Lower lobe of right lung (tissue), 2 donors: ENCODE data around the gene GOLM1. TPM values are rescaled to one million over a fixed set of nuclear protein-coding genes. Genes with fewer than 3 reads are reported as not detected.

ENCODE experiments used
- ATAC-seq, 2 donors: fragments of 200-7000 bp; cut with Tn5 transposase; one replicate each; pipeline ENCODE4 v1.9.1; 2020 to 2022; ENCODE audit warnings: mild to moderate bottlenecking in 2 of 2, moderate library complexity in 2 of 2
- DNase-seq: peaks from one replicate; pipeline ENCODE4 v3.0.0-alpha.2; 2020
- H3K27ac ChIP-seq: fragments of 200-600 bp; one replicate; pipeline ENCODE4 v1.8.0; 2022
- H3K27me3 ChIP-seq: fragments of 200-600 bp; one replicate; pipeline ENCODE4 v1.8.0; 2022; ENCODE audit warnings: low read depth
- H3K36me3 ChIP-seq: fragments of 200-600 bp; one replicate; pipeline ENCODE4 v1.8.0; 2022; ENCODE audit warnings: mild to moderate bottlenecking
- H3K4me1 ChIP-seq: fragments of 200-600 bp; one replicate; pipeline ENCODE4 v1.8.0; 2022
- H3K4me3 ChIP-seq: fragments of 200-600 bp; one replicate; pipeline ENCODE4 v1.8.0; 2022; ENCODE audit warnings: mild to moderate bottlenecking
- H3K9me3 ChIP-seq: fragments of 200-600 bp; one replicate; pipeline ENCODE4 v1.8.0; 2022
- CTCF ChIP-seq: fragments of 200-600 bp; IDR thresholded peaks from one replicate; pipeline ENCODE4 v1.8.0; 2022; ENCODE audit warnings: antibody characterized with exemption, mild to moderate bottlenecking
- intact Hi-C: fragments of 100-400 bp; cut with DNase I; formaldehyde crosslinking; loops from one replicate; pipeline ENCODE4 v1.11.0; 2022
- total RNA-seq: library from RNA; stranded (reverse); fragmentation: NEBNext Ultra II Directional; extraction: Animal tissue kit (Norgen Biotek cat#: 25700); gene quantifications from one replicate; pipeline ENCODE4 v1.2.1, GENCODE V29; 2021
- donor health status: DM: no; HTN: yes; CAD: no; lungs with severe emphysema.

Gene GOLM1
- total RNA-seq, 1 donor from 2014 or later: 16.7 TPM

DNA sequence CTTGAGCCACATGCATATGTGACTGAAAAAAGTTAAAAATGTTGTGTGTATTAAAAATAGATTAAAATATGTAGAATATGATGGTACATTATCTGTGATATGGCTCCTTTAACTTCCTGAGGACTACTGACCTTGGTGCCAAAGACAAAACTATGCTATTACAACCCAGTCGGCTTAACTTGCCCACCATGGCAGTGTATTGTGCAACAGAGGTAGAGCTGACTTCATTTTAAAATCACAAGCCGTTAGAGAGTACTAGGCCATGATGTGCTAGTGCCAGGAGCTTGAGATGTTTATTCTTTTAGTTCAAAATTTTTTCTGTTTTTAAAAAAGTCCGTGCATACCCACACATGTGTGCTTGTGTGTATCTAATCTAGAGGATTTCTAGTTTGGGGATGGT lies 112.1 kb downstream of the GOLM1 start:
- peaks cover 38% of the 10 kb centered on the region for H3K36me3 ChIP-seq
- TF ChIP-seq CTCF: no peak
- DNase-seq: no peak
- H3K27me3 ChIP-seq: no peaks in the 10 kb centered on the region
- H3K4me3 ChIP-seq: no peak overlapping the region
- no peaks in the 10 kb centered on the region for H3K4me1 ChIP-seq
- no peak overlapping the region for H3K27ac ChIP-seq
- ATAC-seq: no peak
- intact Hi-C loops: no loop called here
- no peaks in the 10 kb centered on the region for H3K9me3 ChIP-seq

DNA sequence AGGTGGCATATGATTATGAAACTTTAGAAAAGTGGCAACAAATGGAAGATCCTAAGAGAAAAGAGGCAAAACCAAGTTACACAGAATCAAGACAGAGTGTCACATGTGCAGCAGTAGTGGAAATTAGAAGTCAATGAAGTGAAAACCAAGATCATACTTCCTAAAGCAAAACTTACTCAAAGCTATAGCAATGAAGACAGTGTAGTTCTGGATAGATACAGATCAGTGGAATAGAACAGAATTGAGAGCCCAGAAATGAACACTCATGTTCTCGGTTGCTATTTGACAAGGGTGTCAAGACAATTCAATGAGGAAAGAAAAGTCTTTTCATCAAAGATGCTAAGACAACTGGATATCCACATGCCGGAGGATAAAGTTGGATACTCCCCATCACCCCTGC lies 114.9 kb downstream of the GOLM1 start:
- H3K4me1 ChIP-seq: no peaks in the 10 kb centered on the region
- no peaks in the 10 kb centered on the region for H3K9me3 ChIP-seq
- no peak overlapping the region for H3K4me3 ChIP-seq
- peaks cover 53% of the 10 kb centered on the region for H3K36me3 ChIP-seq
- TF ChIP-seq CTCF: no peak
- H3K27ac ChIP-seq: no peak overlapping the region
- ATAC-seq: no peak
- DNase-seq: no peak
- intact Hi-C loops: no loop called here
- no peaks in the 10 kb centered on the region for H3K27me3 ChIP-seq

DNA sequence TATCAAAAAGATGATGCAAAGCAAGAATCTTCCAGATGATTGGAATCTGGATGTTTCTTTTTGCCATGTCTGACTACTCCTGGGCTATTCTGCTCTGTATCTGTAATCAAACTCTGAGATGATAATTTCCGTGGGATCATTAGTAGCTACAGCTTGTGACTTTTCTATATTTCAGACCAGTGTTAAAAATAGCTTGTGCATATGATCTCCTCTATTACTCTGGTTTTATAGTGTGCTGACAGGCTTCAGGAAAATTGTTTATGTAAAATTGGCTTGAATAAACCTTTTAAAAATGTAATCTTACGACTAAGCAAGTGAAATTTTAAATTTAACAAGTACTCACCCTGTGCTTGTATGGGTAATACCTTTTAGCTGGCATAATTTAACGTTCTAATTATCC lies 118.0 kb downstream of the GOLM1 start:
- H3K27me3 ChIP-seq: no peaks in the 10 kb centered on the region
- intact Hi-C loops: no loop called here
- peaks cover 74% of the 10 kb centered on the region for H3K36me3 ChIP-seq
- no peaks in the 10 kb centered on the region for H3K4me1 ChIP-seq
- ATAC-seq (no peak), DNase-seq (no peak)
- TF ChIP-seq CTCF: no peak
- no peak overlapping the region for H3K27ac ChIP-seq
- no peaks in the 10 kb centered on the region for H3K9me3 ChIP-seq
- no peak overlapping the region for H3K4me3 ChIP-seq

GRCh38 chr9:85978496-85978895 lies 120.9 kb downstream of the GOLM1 start:
- Histone ChIP-seq H3K4me3 (no peak overlapping the region), H3K9me3 (no peaks in the 10 kb centered on the region), H3K4me1 (no peaks in the 10 kb centered on the region), H3K27me3 (no peaks in the 10 kb centered on the region), H3K36me3 (peaks cover 77% of the 10 kb centered on the region), H3K27ac (no peak overlapping the region)
- TF ChIP-seq CTCF: no peak
- intact Hi-C loops: no loop called here
- ATAC-seq (no peak), DNase-seq (no peak)

Other genes with a start within 250 kb of the GOLM1 start
- 20.3 TPM for gene NAA35, start 158.4 kb downstream of the GOLM1 start, total RNA-seq
- 0.95 TPM for gene C9orf153, start 160.1 kb upstream of the GOLM1 start, total RNA-seq
- gene ISCA1, start 183.0 kb upstream of the GOLM1 start, total RNA-seq: 24.1 TPM